HTERT RPE-1 (cell line): ENCODE measurements around the gene PIR.

Experiments used
- in situ Hi-C: fragments of 300-500 bp; cut with MboI; formaldehyde crosslinking; loops from 4 replicates; pipeline ENCODE4 v1.14.3; 2020; ENCODE audit warnings: low sequenced_read_pairs

Gene PIR

DNA sequence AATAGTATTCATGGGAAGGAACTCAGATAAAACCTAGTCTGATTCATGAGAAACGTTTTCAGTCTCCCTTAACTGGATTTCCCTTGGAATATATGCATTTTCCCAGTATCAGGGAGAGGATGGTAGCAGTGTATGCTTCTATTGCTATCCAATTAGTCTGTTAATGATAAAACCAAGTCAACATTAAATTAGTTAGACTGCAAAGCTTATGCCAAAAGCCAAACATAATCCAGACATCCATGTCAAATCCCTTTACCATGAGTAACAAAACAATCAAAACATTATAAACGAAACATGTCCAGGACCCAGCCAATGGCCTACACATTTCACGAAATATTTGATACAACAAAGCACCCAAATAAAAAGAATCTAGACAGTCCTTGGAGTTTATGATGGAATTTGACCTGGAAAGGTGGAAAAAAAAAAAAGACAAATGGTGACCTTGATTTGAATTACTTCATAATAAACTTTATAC, 74.4 kb downstream of the PIR start:
- in situ Hi-C loops: no loop called here

- in situ Hi-C loops: no loop called here
Observed at GRCh38 chrX:15418041-15418706, 75.0 kb downstream of the PIR start.

GRCh38 chrX:15416133-15416993, 76.8 kb downstream of the PIR start:
- in situ Hi-C loops: no loop called here

GRCh38 chrX:15413101-15413500, 80.0 kb downstream of the PIR start:
- in situ Hi-C loops: no loop called here

- in situ Hi-C loops: no loop called here
Observed at GRCh38 chrX:15410947-15411346, 82.2 kb downstream of the PIR start.

DNA sequence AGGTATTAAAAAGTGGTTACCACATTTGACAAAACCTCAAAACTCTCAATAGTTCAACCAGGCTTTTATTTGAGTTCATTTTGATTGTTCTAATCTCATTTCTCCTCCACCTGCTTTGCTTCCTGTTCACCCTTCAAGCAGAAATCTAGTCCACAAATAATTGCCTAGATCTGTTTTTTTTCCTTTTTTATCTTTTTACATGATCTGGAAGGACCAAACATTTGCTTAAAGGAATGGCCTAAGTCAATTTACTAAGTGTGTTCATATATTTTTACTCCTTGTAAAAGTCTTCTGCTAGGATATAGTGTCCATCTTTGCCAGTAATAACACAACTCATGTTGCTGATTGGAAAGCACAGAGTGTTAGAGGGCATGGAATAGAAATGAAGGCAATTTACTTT, 82.7 kb downstream of the PIR start:
- in situ Hi-C loops: no loop called here

GRCh38 chrX:15405846-15406245, 87.3 kb downstream of the PIR start:
- in situ Hi-C loops: no loop called here

- in situ Hi-C loops: no loop called here
Observed at GRCh38 chrX:15404401-15405096, 88.6 kb downstream of the PIR start.

GRCh38 chrX:15401378-15401777, 91.8 kb downstream of the PIR start:
- in situ Hi-C loops: no loop called here

- in situ Hi-C loops: no loop called here
Observed at GRCh38 chrX:15399962-15400391, 93.2 kb downstream of the PIR start.

GRCh38 chrX:15398874-15399273, 94.3 kb downstream of the PIR start:
- in situ Hi-C loops: no loop called here

- in situ Hi-C loops: no loop called here
Observed at GRCh38 chrX:15395789-15396188, 97.3 kb downstream of the PIR start.

DNA sequence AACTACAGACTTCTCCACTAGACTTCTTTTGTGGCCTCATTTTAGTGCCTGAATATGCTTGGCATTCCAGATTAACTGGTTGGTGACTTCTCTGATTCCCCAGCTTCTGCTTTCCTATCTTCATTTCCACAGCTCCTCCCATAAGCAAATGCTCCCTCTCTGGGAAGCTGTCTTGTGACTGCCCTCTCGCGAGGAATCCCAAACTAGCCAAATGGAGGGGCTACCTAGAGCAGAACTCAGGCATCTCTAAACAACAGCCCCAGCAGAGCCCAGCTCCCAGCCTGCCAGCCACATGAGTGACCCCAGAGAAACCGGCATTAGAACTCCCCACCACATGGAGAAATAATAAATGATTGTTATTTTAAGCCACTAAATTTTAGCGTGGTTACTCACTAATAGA, 101.3 kb downstream of the PIR start:
- in situ Hi-C loops: no loop called here

GRCh38 chrX:15384304-15384703, 108.8 kb downstream of the PIR start, which contains the start of gene VEGFD:
VEGFD (minus strand) TSS chrX:15384413; CDS start chrX:15383946, 467 bp downstream.
- in situ Hi-C loops: no loop called here

DNA sequence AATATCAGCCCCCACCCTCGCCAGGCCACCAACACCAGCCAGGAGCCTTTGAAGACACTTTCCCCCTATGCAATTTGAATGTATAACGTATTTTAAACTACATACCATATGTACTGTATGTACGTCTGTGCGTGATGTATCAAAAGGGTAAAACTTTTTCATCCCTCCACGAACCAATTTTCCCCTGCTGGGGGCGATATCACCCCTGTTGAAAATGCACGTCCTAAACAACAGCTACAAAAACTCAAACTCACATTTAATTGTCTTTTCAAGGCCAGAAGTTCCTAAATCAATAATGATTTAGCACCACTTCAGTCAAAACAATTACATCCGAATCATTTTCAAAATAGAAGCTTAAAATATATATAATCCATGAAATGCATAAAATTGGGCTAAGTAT, 110.3 kb downstream of the PIR start:
- in situ Hi-C loops: no loop called here

DNA sequence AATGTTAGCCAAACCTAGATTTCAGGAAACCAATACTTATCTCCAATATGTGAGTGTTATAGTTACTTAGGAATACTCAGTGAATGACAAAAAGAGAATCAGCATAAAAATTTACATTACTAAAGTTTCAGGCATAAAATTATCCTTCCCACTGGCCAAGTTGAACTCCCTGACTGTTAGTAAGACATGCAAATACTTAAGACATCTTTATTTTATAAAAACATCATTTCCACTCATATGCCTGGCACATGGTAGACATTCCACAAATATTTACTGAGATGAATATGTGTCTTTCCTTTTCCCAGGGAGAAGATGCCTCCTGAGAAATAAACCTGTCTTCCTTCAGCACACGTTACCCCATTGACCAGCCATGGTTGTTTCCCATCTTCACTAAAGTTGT, 116.2 kb downstream of the PIR start:
- in situ Hi-C loops: no loop called here

- in situ Hi-C loops: no loop called here
Observed at GRCh38 chrX:15373976-15374375, 119.2 kb downstream of the PIR start.

DNA sequence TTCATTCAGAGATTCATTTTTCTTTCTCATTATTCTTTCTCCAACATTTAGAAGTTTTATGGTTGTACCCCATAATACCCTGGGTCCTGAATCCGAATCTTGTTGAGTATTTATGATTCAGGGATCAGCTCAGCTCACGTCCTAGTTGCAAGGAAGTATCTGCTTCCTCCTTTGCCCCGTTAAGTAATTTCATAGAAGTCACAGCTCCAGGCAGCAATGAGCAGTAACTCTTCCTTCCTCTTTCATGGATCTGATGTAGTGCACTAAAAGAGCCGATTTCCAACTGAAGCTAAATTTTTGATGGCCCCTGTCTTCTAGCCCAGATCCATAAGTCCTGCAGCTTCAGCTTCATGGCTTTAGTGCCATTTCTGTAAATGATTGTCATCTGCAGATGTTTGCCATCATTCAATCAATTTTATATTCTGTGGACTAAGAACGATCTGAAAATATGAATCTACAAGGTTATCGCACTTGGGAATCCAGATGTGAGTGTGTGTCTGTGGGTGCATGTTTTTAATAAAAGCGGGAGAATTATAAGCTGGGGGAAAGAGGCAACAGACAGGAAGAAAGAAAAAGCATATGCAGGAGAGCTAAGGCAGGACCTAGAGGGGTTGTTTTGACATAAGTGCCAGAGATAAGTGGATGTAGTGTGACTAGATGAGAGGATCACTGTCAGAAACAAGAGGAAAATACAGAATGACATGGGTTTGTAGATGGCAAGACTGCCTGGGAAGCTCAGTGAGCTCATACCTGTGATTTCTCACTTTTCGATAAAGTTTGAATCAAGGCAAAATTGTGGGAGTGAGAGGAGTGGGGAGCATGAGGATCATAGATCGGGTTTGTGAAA, 126.4 kb downstream of the PIR start:
- in situ Hi-C loops: no loop called here

- in situ Hi-C loops: no loop called here
Observed at GRCh38 chrX:15359701-15360100, 133.4 kb downstream of the PIR start.

- in situ Hi-C loops: no loop called here
Observed at GRCh38 chrX:15358533-15358932, 134.6 kb downstream of the PIR start.

- in situ Hi-C loops: no loop called here
Observed at GRCh38 chrX:15356444-15356843, 136.7 kb downstream of the PIR start.
